Left lobe of liver (tissue), 2 donors: ENCODE data around the gene LILRB4. TPM values are rescaled to one million over a fixed set of nuclear protein-coding genes. Genes with fewer than 3 reads are reported as not detected.
"Not testable (repeated sequence)": the region's sequence is repeated elsewhere in the genome, so short reads cannot be mapped to it uniquely, and the experiment has no call there.

Source experiments
- ATAC-seq: fragments of 200-7000 bp; cut with Tn5 transposase; one replicate; pipeline ENCODE4 v1.9.1; 2020; ENCODE audit warnings: mild to moderate bottlenecking, moderate library complexity
- DNase-seq: peaks from one replicate; pipeline ENCODE4 v3.0.0-alpha.2; 2020; ENCODE audit warnings: low spot score
- total RNA-seq: library from RNA; stranded (reverse); gene quantifications from one replicate; pipeline ENCODE4 v1.2.1, GENCODE V29; 2021
- donor health status: DM: no; HTN: no; CAD: no; lungs with moderate emphysema.
- donor health status: DM: no; HTN: yes; CAD: no.

LILRB4 gene
- total RNA-seq, 1 donor from 2014 or later = 1.9 TPM

GRCh38 chr19:54691582-54692297 lies 29.0 kb downstream of the LILRB4 start:
- no peak for ATAC-seq

GRCh38 chr19:54692298-54692615 lies 29.5 kb downstream of the LILRB4 start:
- DNase-seq (no peak), ATAC-seq (no peak)

More at GRCh38 chr19:54691582-54692297, 29.0 kb downstream of the LILRB4 start:
- DNase-seq = no peak

- no peak for DNase-seq
- no peak for ATAC-seq
Observed at GRCh38 chr19:54694648-54695047, 31.9 kb downstream of the LILRB4 start.

- DNase-seq (no peak), ATAC-seq (no peak)
Observed at GRCh38 chr19:54696117-54696548, 33.3 kb downstream of the LILRB4 start.

GRCh38 chr19:54696766-54697165 lies 34.0 kb downstream of the LILRB4 start:
- DNase-seq (no peak), ATAC-seq (no peak)

- not testable (repeated sequence) for ATAC-seq, DNase-seq
Observed at GRCh38 chr19:54697716-54698115, 34.9 kb downstream of the LILRB4 start.

- no peak for DNase-seq
- no peak for ATAC-seq
Observed at GRCh38 chr19:54704928-54705327, 42.1 kb downstream of the LILRB4 start.

- no peak for ATAC-seq
- no peak for DNase-seq
Observed at GRCh38 chr19:54707962-54708361, 45.2 kb downstream of the LILRB4 start.

GRCh38 chr19:54708781-54709180 lies 46.0 kb downstream of the LILRB4 start:
- DNase-seq (no peak), ATAC-seq (no peak)

- ATAC-seq (no peak), DNase-seq (no peak)
Observed at GRCh38 chr19:54709212-54709948, 46.6 kb downstream of the LILRB4 start.

GRCh38 chr19:54709956-54710355 lies 47.2 kb downstream of the LILRB4 start:
- not testable (repeated sequence) for DNase-seq, ATAC-seq

Other genes starting within 250 kb of the LILRB4 start
- gene TTYH1, start 247.5 kb upstream of the LILRB4 start, total RNA-seq = 0.33 TPM
- gene LENG8, start 213.8 kb upstream of the LILRB4 start, total RNA-seq = 57.8 TPM
- 2.2 TPM for gene LENG9, start 199.2 kb upstream of the LILRB4 start, total RNA-seq
- 2.4 TPM for gene CDC42EP5, start 189.7 kb upstream of the LILRB4 start, total RNA-seq
- not detected for gene LAIR2, start 160.2 kb upstream of the LILRB4 start, total RNA-seq
- 1.6 TPM for gene LILRA2, start 89.2 kb upstream of the LILRB4 start, total RNA-seq
- gene LILRA1, start 69.4 kb upstream of the LILRB4 start, total RNA-seq = 0.60 TPM
- gene LILRB1, start 32.5 kb upstream of the LILRB4 start, total RNA-seq = 2.6 TPM
- not detected for gene KIR3DL3, start 61.5 kb downstream of the LILRB4 start, total RNA-seq
- not detected for gene KIR2DL3, start 75.5 kb downstream of the LILRB4 start, total RNA-seq
- not detected for gene KIR2DL1, start 106.8 kb downstream of the LILRB4 start, total RNA-seq
- gene KIR2DL4, start 140.6 kb downstream of the LILRB4 start, total RNA-seq = not detected
- not detected for gene KIR3DL1, start 153.5 kb downstream of the LILRB4 start, total RNA-seq
- not detected for gene KIR2DS4, start 169.7 kb downstream of the LILRB4 start, total RNA-seq
- gene KIR3DL2, start 187.5 kb downstream of the LILRB4 start, total RNA-seq = not detected
- 0.55 TPM for gene FCAR, start 211.2 kb downstream of the LILRB4 start, total RNA-seq
- gene NCR1, start 243.2 kb downstream of the LILRB4 start, total RNA-seq = 0.10 TPM